Suppressor macrophage treated with lipopolysaccharide for 4 hours (primary cell): ENCODE results near the gene SMCO1.
"Not testable (repeated sequence)": the region's sequence is repeated elsewhere in the genome, so short reads cannot be mapped to it uniquely, and the experiment has no call there.

ENCODE experiments used
- DNase-seq: peaks from one replicate; pipeline ENCODE4 v3.0.0-alpha.2; 2020

SMCO1 gene

DNA sequence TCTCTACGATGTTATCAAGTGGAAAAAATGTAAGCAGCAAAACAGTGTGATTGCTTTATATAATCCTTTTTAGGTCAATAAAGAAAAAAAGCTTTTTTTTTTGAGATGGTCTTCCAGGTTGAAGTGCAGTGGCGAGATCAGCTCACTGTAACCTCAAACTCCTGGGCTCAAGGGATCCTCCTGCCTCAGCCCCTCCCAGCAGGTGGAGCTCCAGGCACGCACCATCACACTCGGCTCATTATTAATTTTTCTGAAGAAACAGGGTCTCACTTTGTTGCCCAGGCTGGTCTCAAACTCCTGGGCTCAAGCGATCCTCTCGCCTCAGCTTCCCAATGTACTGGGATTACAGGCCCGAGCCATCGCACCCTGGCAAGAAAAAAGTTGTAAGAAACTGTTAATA lies 28.9 kb downstream of the SMCO1 start:
- peak; percentile 5 for DNase-seq

DNA sequence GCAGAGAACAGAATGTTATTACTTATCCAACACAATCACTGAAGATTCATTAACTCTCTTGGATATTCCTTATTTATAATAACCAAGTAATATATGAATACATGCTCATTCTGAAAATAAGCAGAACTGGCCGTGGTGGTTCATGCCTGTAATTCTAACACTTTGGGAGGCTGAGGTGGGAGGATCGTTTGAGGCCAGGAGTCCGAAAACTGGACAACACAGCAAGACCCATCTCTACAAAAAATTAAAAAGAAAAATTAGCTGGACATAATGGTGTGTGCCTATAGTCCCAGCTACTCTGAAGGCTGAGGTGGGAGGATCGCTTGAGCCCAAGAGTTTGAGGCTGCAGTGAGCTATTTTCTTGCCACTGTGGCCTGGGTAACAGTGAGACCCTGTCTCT lies 37.5 kb downstream of the SMCO1 start:
- DNase-seq, result no peak

DNA sequence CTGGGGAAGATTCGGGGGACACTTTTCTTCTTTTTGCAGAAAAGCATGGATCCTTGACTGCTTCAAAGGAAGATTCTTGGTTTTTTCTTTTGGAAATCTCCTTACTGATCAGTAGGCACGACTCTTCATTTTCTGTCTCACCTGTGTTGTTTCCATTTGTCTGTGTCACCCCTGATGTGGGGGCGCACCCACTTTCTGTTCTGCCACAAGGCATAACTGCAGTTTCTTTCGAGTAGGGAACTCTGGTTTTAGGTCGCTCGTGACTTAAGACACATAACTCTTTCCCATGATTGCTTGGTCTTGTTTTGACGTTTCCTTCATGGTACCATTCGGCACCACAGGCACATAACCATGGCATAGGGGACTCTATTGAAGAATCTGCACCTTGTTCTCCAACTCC lies 42.9 kb downstream of the SMCO1 start:
- DNase-seq, result no peak

DNA sequence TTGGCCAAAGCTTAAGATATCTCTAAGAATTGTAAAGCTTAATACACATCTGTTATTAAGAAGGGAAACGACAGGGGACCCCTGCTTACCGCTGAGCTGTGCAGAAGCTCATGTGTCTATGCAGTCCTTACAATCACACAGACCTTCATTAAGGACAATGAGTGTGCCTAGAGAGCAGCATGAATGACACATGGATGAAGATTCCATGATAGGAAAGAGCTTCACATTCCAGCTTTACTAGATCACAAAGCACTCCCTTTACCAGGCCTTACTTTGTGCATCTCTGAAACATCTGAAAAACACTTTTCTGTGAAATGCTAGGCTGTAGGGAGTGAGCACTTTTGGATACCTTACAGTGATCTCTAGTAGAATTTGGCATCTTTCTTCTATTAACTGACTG lies 43.6 kb downstream of the SMCO1 start:
- DNase-seq, result no peak

DNA sequence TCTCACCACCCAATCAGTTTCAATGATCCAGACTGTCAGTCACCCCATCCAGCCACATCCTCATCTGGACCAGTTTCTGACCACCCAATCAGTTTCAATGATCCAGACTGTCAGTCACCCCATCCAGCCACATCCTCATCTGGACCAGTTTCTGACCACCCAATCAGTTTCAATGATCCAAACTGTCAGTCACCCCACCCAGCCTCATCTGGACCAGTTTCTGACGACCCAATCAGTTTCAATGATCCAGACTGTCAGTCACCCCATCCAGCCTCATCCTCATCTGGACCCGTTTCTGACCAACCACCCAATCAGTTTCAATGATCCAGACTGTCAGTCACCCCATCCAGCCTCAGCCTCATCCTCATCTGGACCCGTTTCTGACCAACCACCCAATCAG lies 45.0 kb downstream of the SMCO1 start:
- not testable (repeated sequence) for DNase-seq

DNA sequence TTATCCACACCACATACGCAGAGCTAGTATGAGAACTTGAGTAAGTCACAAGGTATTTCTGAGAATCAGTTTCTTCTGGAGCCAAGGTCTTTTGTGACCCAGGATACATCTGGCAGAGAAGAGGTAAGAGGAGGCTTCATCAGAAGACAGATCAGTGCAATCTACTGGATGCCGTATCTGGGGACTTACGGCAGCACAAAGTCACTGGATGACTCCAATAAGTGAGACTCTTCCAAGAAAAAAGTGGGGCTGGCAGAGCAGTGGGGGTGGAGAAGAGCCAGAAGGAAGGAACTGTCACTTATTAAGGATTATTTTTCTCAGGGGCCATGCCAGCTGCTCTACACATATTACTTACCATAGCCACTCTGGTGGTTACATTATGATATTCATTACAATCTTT lies 51.3 kb downstream of the SMCO1 start:
- no peak for DNase-seq

DNA sequence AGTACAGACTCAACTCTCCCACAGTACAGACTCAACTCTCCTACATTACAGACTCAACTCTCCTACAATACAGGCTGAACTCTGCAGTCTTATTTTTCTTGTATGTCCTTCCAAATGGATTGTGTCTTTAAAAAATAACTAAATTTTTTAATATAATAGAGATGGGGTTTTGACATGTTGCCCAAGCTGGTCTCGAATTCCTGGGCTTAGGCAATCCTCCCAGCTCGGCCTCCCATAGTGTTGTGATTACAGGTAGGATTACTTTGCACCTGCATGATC lies 51.7 kb downstream of the SMCO1 start:
- DNase-seq, result no peak

DNA sequence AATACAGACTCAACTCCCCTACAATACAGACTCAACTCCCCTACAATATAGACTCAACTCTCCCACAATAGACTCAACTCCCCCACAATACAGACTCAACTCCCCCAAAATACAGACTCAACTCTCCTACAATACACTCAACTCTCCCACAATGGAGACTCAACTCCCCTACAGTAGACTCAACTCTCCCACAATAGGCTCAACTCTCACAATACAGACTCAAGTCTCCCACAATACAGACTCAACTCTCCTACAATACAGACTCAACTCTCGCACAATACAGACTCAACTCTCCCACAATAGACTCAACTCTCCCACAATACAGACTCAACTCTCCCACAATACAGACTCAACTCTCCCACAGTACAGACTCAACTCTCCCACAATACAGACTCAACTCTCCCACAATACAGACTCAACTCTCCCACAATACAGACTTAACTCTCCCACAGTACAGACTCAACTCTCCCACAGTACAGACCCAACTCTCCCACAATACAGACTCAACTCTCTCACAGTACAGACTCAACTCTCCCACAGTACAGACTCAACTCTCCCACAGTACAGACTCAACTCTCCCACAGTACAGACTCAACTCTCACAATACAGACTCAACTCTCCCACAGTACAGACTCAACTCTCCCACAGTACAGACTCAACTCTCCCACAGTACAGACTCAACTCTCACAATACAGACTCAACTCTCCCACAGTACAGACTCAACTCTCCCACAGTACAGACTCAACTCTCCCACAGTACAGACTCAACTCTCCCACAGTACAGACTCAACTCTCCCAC lies 52.3 kb downstream of the SMCO1 start:
- not testable (repeated sequence) for DNase-seq

DNA sequence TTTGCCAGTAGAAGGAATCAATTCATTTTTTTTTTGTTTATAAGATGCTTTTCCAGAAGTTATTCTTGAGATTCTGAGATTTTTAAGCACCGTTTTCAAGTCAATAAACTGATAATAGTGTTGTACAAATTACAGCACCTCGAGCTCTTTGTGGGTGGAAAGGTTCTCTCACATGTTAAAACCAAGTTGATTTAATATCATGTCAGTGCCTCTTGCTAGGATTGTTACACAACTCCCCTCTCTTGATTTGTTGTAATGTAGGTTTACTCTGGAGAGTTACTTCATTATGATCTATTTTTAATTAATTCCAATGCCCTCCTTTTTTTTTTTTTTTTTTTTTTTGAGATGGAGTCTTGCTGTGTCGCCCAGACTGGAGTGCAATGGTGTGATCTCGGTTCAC lies 57.1 kb downstream of the SMCO1 start:
- DNase-seq, result no peak

DNA sequence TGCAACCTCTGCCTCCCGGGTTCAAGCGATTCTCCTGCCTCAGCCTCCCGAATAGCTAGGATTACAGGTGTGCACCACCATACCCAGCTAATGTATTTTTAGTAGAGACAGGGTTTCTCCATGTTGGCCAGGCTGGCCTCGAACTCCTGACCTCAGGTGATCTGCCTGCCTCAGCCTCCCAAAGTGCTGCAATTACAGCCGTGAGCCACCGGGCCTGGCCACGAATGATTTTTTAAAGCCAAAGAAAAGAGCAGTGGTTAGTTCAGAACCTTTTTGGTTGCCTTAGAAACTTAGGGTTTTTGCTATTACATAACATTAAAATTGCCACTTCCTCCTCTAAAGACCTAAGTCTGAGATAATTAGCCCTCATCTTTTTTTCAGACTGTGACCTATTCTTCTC lies 57.7 kb downstream of the SMCO1 start:
- DNase-seq, result peak; percentile 53
